Breast epithelium (tissue), 3 donors: ENCODE results near the gene MAP3K7CL.

Experiments used
- POLR2A ChIP-seq: fragments of 450-650 bp; IDR thresholded peaks from one replicate; pipeline ENCODE4 v1.6.1; 2016; ENCODE audit warnings: antibody characterized with exemption, mild to moderate bottlenecking, moderate library complexity
- TF ChIP-seq, protein P1 (sequence below), 3 donors: fragments of 450-650 bp; IDR thresholded peaks; one replicate each; pipeline ENCODE4 v1.5.1; 2016 to 2017; ENCODE audit warnings: antibody characterized with exemption in 3 of 3, mild to moderate bottlenecking in 3 of 3, moderate library complexity in 3 of 3

GRCh38 chr21:29092102-29092959, 38.1 kb upstream of the MAP3K7CL start:
- no peak for TF ChIP-seq POLR2A
- TF ChIP-seq, protein P1, sequence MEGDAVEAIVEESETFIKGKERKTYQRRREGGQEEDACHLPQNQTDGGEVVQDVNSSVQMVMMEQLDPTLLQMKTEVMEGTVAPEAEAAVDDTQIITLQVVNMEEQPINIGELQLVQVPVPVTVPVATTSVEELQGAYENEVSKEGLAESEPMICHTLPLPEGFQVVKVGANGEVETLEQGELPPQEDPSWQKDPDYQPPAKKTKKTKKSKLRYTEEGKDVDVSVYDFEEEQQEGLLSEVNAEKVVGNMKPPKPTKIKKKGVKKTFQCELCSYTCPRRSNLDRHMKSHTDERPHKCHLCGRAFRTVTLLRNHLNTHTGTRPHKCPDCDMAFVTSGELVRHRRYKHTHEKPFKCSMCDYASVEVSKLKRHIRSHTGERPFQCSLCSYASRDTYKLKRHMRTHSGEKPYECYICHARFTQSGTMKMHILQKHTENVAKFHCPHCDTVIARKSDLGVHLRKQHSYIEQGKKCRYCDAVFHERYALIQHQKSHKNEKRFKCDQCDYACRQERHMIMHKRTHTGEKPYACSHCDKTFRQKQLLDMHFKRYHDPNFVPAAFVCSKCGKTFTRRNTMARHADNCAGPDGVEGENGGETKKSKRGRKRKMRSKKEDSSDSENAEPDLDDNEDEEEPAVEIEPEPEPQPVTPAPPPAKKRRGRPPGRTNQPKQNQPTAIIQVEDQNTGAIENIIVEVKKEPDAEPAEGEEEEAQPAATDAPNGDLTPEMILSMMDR (IDR thresholded peaks at IDR 0.05), result no peak
